ENCODE results near the gene ZNF468. TPM values are rescaled to one million over a fixed set of nuclear protein-coding genes. Genes with fewer than 3 reads are reported as not detected.
A peak's percentile ranks its signal among the peaks of the same experiment; 100 is the strongest.
"Not testable (repeated sequence)": the region's sequence is repeated elsewhere in the genome, so short reads cannot be mapped to it uniquely, and the experiment has no call there.

ZNF468 gene
- polyA plus RNA-seq, 1 experiment = 19.1 TPM

GRCh38 chr19:52896431-52897137, 39.2 kb upstream of the ZNF468 start:
- ChIA-PET POLR2A (no interaction called here), CTCF (interaction anchor here (0.6 kb wide), 2 partner anchors 78 to 1134 kb away, joined by 3 to 6 read pairs; no protein-coding TSS in a partner anchor)
- Histone ChIP-seq H3K27me3 (ENCODE audit: control insufficient read depth, insufficient read depth, low read length) (no peaks in the 10 kb centered on the region), H3K27ac (ENCODE audit: low read depth, low read length) (peak overlapping the region; percentile 94), H3K9me3 (ENCODE audit: control insufficient read depth, insufficient read depth, low read length) (peaks cover 12% of the 10 kb centered on the region), H3K4me3 (ENCODE audit: low read depth, low read length) (peak overlapping the region; percentile 90)
- DNase-seq (ENCODE audit: low read depth, low spot score) = no peak
- TF ChIP-seq CTCF (IDR thresholded peaks at IDR 0.05; ENCODE audit: low read depth, low read length) = no peak

- Histone ChIP-seq H3K27ac (ENCODE audit: low read depth, low read length) (no peak overlapping the region), H3K27me3 (ENCODE audit: control insufficient read depth, insufficient read depth, low read length) (no peaks in the 10 kb centered on the region), H3K4me3 (ENCODE audit: low read depth, low read length) (no peak overlapping the region), H3K9me3 (ENCODE audit: control insufficient read depth, insufficient read depth, low read length) (peaks cover 4% of the 10 kb centered on the region)
- DNase-seq (ENCODE audit: low read depth, low spot score) = no peak
- ChIA-PET POLR2A (no interaction called here), CTCF (no interaction called here)
- no peak for TF ChIP-seq CTCF (IDR thresholded peaks at IDR 0.05; ENCODE audit: low read depth, low read length)
Measured at GRCh38 chr19:52891336-52891735, 33.9 kb upstream of the ZNF468 start.

GRCh38 chr19:52889931-52890330, 32.5 kb upstream of the ZNF468 start:
- TF ChIP-seq CTCF (IDR thresholded peaks at IDR 0.05; ENCODE audit: low read depth, low read length) = no peak
- Histone ChIP-seq H3K27ac (ENCODE audit: low read depth, low read length) (no peak overlapping the region), H3K4me3 (ENCODE audit: low read depth, low read length) (no peak overlapping the region), H3K27me3 (ENCODE audit: control insufficient read depth, insufficient read depth, low read length) (no peaks in the 10 kb centered on the region), H3K9me3 (ENCODE audit: control insufficient read depth, insufficient read depth, low read length) (peaks cover 11% of the 10 kb centered on the region)
- POLR2A ChIA-PET = no interaction called here
- DNase-seq (ENCODE audit: low read depth, low spot score) = no peak
- CTCF ChIA-PET = no interaction called here

GRCh38 chr19:52889076-52889475, 31.7 kb upstream of the ZNF468 start:
- ChIA-PET CTCF (no interaction called here), POLR2A (no interaction called here)
- TF ChIP-seq CTCF (IDR thresholded peaks at IDR 0.05; ENCODE audit: low read depth, low read length) = no peak

GRCh38 chr19:52880895-52881389, 23.5 kb upstream of the ZNF468 start:
- ChIA-PET POLR2A (no interaction called here), CTCF (no interaction called here)
- Histone ChIP-seq H3K9me3 (ENCODE audit: control insufficient read depth, insufficient read depth, low read length) (peaks cover 62% of the 10 kb centered on the region), H3K27ac (ENCODE audit: low read depth, low read length) (no peak overlapping the region), H3K27me3 (ENCODE audit: control insufficient read depth, insufficient read depth, low read length) (no peaks in the 10 kb centered on the region), H3K4me3 (ENCODE audit: low read depth, low read length) (no peak overlapping the region)
- DNase-seq (ENCODE audit: low read depth, low spot score) = no peak
- no peak for TF ChIP-seq CTCF (IDR thresholded peaks at IDR 0.05; ENCODE audit: low read depth, low read length)

More at GRCh38 chr19:52889076-52889475, 31.7 kb upstream of the ZNF468 start:
- H3K27ac ChIP-seq (ENCODE audit: low read depth, low read length) = no peak overlapping the region
- peaks cover 20% of the 10 kb centered on the region for H3K9me3 ChIP-seq (ENCODE audit: control insufficient read depth, insufficient read depth, low read length)
- no peaks in the 10 kb centered on the region for H3K27me3 ChIP-seq (ENCODE audit: control insufficient read depth, insufficient read depth, low read length)
- no peak for DNase-seq (ENCODE audit: low read depth, low spot score)
- H3K4me3 ChIP-seq (ENCODE audit: low read depth, low read length) = no peak overlapping the region

GRCh38 chr19:52872996-52873395, 15.6 kb upstream of the ZNF468 start:
- H3K27me3 ChIP-seq (ENCODE audit: control insufficient read depth, insufficient read depth, low read length); DNase-seq (ENCODE audit: low read depth, low spot score); H3K27ac ChIP-seq (ENCODE audit: low read depth, low read length); CTCF ChIA-PET; POLR2A ChIA-PET; H3K4me3 ChIP-seq (ENCODE audit: low read depth, low read length): not testable (repeated sequence)
- peaks cover 19% of the 10 kb centered on the region for H3K9me3 ChIP-seq (ENCODE audit: control insufficient read depth, insufficient read depth, low read length)

Data from AG04450 (cell line).